Measurements from ENCODE around the gene ATP10A.
"Not testable (repeated sequence)": the region's sequence is repeated elsewhere in the genome, so short reads cannot be mapped to it uniquely, and the experiment has no call there.

The ATP10A gene

DNA sequence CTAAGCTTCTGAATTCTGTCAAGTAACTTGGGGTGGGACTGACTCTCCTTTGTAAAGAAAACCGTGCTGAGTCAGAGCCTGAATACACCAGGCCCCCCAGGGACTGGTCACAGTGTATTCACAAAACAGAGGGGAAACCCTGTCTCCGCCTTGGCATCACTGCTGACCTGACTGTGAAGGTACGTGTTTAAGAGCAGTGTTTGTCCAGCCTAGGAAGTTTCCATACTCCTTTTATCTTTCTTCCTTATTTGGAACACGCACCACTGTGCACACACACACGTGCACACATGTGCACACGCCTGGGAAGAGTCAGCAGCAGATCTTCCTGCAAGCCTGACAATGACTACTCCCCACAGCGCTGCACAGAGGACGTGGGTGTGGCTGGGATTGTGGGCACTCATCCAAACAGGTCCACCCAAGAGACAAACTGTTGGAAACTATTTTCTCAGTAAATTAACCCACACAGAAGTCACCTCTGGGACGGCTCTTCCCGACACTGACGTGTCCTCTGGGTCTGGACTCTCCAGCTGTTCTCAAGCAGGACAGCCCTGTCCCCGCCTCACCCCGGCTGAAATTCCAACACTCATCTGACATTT, 87.7 kb downstream of the ATP10A start:
- no peaks in the 10 kb centered on the region for H3K4me1 ChIP-seq (ENCODE audit: control insufficient read depth in 1 of 2, insufficient read depth in 1 of 2, low read depth in 1 of 2, low read length in 1 of 2)
- H3K36me3 ChIP-seq: no peaks in the 10 kb centered on the region
- H3K27me3 ChIP-seq: no peaks in the 10 kb centered on the region
- no peak overlapping the region for H3K27ac ChIP-seq
- no peak overlapping the region for H3K4me3 ChIP-seq (ENCODE audit: low read depth in 1 of 2, low read length in 1 of 2)
- TF ChIP-seq, protein P1, sequence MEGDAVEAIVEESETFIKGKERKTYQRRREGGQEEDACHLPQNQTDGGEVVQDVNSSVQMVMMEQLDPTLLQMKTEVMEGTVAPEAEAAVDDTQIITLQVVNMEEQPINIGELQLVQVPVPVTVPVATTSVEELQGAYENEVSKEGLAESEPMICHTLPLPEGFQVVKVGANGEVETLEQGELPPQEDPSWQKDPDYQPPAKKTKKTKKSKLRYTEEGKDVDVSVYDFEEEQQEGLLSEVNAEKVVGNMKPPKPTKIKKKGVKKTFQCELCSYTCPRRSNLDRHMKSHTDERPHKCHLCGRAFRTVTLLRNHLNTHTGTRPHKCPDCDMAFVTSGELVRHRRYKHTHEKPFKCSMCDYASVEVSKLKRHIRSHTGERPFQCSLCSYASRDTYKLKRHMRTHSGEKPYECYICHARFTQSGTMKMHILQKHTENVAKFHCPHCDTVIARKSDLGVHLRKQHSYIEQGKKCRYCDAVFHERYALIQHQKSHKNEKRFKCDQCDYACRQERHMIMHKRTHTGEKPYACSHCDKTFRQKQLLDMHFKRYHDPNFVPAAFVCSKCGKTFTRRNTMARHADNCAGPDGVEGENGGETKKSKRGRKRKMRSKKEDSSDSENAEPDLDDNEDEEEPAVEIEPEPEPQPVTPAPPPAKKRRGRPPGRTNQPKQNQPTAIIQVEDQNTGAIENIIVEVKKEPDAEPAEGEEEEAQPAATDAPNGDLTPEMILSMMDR (IDR thresholded peaks at IDR 0.05): no peak
- H3K9me3 ChIP-seq: no peaks in the 10 kb centered on the region

DNA sequence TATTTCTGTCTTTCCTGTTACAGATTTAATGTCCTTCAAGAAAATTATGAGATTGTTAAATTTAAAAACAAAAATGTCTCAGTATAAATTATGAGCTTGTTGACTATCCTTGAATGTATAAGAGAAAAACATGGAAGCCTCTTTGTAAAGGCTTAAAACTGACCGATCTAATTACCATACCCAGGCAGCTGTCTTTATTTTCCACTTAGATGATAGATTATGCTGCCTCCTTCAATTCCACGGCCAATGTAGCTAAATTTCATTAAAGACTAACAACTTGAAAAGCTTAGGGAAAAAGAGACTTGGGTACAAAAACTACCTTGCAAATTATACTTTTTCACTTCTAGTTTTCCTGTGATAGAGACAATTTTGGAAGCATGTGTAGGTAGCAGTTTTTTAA, 88.3 kb downstream of the ATP10A start:
- Histone ChIP-seq H3K27me3 (no peaks in the 10 kb centered on the region), H3K27ac (no peak overlapping the region), H3K36me3 (no peaks in the 10 kb centered on the region), H3K4me3 (ENCODE audit: low read depth in 1 of 2, low read length in 1 of 2) (no peak overlapping the region), H3K4me1 (ENCODE audit: control insufficient read depth in 1 of 2, insufficient read depth in 1 of 2, low read depth in 1 of 2, low read length in 1 of 2) (no peaks in the 10 kb centered on the region), H3K9me3 (no peaks in the 10 kb centered on the region)
- TF ChIP-seq, protein P1 (IDR thresholded peaks at IDR 0.05): no peak

GRCh38 chr15:25773248-25773647, 89.9 kb downstream of the ATP10A start:
- H3K9me3 ChIP-seq: no peaks in the 10 kb centered on the region
- no peak overlapping the region for H3K27ac ChIP-seq
- H3K4me3 ChIP-seq (ENCODE audit: low read depth in 1 of 2, low read length in 1 of 2): no peak overlapping the region
- H3K4me1 ChIP-seq (ENCODE audit: control insufficient read depth in 1 of 2, insufficient read depth in 1 of 2, low read depth in 1 of 2, low read length in 1 of 2): no peaks in the 10 kb centered on the region
- H3K36me3 ChIP-seq: no peaks in the 10 kb centered on the region
- H3K27me3 ChIP-seq: no peaks in the 10 kb centered on the region
- TF ChIP-seq, protein P1 (IDR thresholded peaks at IDR 0.05): no peak

GRCh38 chr15:25772500-25772899, 90.6 kb downstream of the ATP10A start:
- Histone ChIP-seq H3K27ac (no peak overlapping the region), H3K4me1 (ENCODE audit: control insufficient read depth in 1 of 2, insufficient read depth in 1 of 2, low read depth in 1 of 2, low read length in 1 of 2) (no peaks in the 10 kb centered on the region), H3K27me3 (no peaks in the 10 kb centered on the region), H3K4me3 (ENCODE audit: low read depth in 1 of 2, low read length in 1 of 2) (no peak overlapping the region), H3K9me3 (no peaks in the 10 kb centered on the region), H3K36me3 (no peaks in the 10 kb centered on the region)
- TF ChIP-seq, protein P1 (IDR thresholded peaks at IDR 0.05): no peak

DNA sequence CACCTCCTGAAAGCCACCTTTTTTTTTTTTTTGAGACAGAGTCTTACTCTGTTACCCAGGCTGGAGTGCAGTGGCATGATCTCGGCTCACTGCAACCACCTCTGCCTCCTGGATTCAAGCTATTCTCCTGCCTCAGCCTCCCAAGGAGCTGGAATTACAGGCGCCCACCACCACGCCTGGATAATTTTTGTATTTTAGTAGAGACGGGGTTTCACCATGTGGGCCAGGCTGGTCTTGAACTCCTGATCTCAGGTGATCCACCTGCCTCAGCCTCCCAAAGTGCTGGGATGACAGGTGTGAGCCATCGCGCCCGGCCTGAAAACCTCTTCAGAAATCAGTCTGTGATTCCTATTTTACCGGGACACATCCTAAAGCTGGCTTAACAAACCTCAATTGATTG, 91.4 kb downstream of the ATP10A start:
- H3K36me3 ChIP-seq; H3K27me3 ChIP-seq; H3K4me3 ChIP-seq (ENCODE audit: low read depth in 1 of 2, low read length in 1 of 2); H3K9me3 ChIP-seq; H3K4me1 ChIP-seq (ENCODE audit: control insufficient read depth in 1 of 2, insufficient read depth in 1 of 2, low read depth in 1 of 2, low read length in 1 of 2); H3K27ac ChIP-seq: not testable (repeated sequence)

DNA sequence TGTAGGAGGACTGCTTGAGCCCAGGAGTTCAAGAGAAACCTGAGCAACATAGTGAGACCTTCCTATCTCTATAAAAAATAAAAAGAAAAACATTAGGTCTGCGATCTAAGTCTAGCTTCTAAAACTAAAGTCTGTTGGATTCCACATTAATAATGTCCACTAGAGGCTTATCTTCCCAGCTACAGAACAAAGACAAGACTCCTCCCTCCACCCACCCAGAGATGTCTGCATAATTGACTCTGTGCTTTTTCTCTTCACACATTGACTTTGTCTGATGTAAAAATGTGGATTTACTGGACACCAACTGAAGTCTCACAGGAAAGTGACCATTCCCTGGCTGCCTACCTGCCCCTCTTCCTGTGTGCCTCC, 91.8 kb downstream of the ATP10A start:
- Histone ChIP-seq H3K27me3 (no peaks in the 10 kb centered on the region), H3K4me3 (ENCODE audit: low read depth in 1 of 2, low read length in 1 of 2) (no peak overlapping the region), H3K27ac (no peak overlapping the region), H3K36me3 (no peaks in the 10 kb centered on the region), H3K9me3 (no peaks in the 10 kb centered on the region), H3K4me1 (ENCODE audit: control insufficient read depth in 1 of 2, insufficient read depth in 1 of 2, low read depth in 1 of 2, low read length in 1 of 2) (no peaks in the 10 kb centered on the region)
- TF ChIP-seq, protein P1 (IDR thresholded peaks at IDR 0.05): no peak
